HCT116 (cell line): ENCODE results near the gene PCP4. TPM values are rescaled to one million over a fixed set of nuclear protein-coding genes. Genes with fewer than 3 reads are reported as not detected.

Experiments used
- ATAC-seq: fragments of 200-7000 bp; cut with Tn5 transposase; 2 replicates; pipeline ENCODE4 v1.9.1; 2020; ENCODE audit warnings: mild to moderate bottlenecking, moderate library complexity
- BruUV-seq: library from RNA; stranded (reverse); fragments of 400-500 nt; replicated peaks from 2 replicates; lab custom pipeline; 2021; lab: Mats Ljungman, UMichigan
- CTCF ChIA-PET: fragments of 300-600 bp; sonication (Branson Sonifier 250); formaldehyde crosslinking; loops from one replicate; lab custom pipeline; 2021; ENCODE audit warnings: antibody characterized with exemption; lab: Charles Lee
- POLR2A ChIA-PET: fragments of 300-600, 350-600 bp; sonication (Branson Sonifier 250); formaldehyde crosslinking; loops from one replicate; lab custom pipeline; 2021; ENCODE audit warnings: antibody characterized with exemption; lab: Charles Lee
- RAD21 ChIA-PET, 2 experiments: fragments of 300-600 bp; sonication (Branson Sonifier 250); formaldehyde crosslinking; loops; one replicate each; lab custom pipeline; 2023; ENCODE audit warnings: low total read pairs in 2 of 2; ENCODE audit not compliant: uncharacterized antibody in 2 of 2, unreplicated experiment in 2 of 2, low non-redundant PET in 1 of 2; lab: Charles Lee
- DNase-seq: peaks from one replicate; pipeline ENCODE4 v3.0.0-alpha.2; 2010; ENCODE audit warnings: low read depth, low spot score
- H2AFZ ChIP-seq: fragments of 200-600 bp; shearing (Covaris generic), sonication (generic); 2 replicates; pipeline ENCODE4 v1.6.1; 2017; ENCODE audit warnings: low read depth, mixed run types, mixed read lengths, antibody characterized with exemption, low read length; ENCODE audit not compliant: poor library complexity, severe bottlenecking
- H3K27ac ChIP-seq: 2 replicates; pipeline ENCODE4 v1.5.1; 2012; ENCODE audit warnings: low read depth, low read length
- H3K27me3 ChIP-seq: fragments of 200-600 bp; sonication (generic); 2 replicates; pipeline ENCODE4 v1.6.1; 2016; ENCODE audit warnings: mixed run types, low read length, mixed read lengths; ENCODE audit not compliant: insufficient read depth
- H3K36me3 ChIP-seq, 2 experiments: fragments of 200-500 bp in 1 of 2; fragments of 200-600 bp in 1 of 2; sonication (Bioruptor generic) in 1 of 2; sonication (generic) in 1 of 2; 2 replicates each; pipeline versions ENCODE4 v1.5.1 to v1.6.1; 2014 to 2016; ENCODE audit warnings: low read length in 2 of 2, inconsistent platforms in 1 of 2, mixed read lengths in 1 of 2, mixed run types in 1 of 2; ENCODE audit not compliant: insufficient read depth in 2 of 2, control insufficient read depth in 1 of 2
- H3K4me1 ChIP-seq, 2 experiments: fragments of 200-600 bp in 1 of 2; sonication (generic) in 1 of 2; 2 replicates each; pipeline versions ENCODE4 v1.5.1 to v1.6.1; 2012 to 2017; ENCODE audit warnings: low read length in 2 of 2, inconsistent platforms in 1 of 2, mild to moderate bottlenecking in 1 of 2, mixed read lengths in 1 of 2, mixed run types in 1 of 2, moderate library complexity in 1 of 2; ENCODE audit not compliant: insufficient read depth in 2 of 2, control insufficient read depth in 1 of 2
- H3K4me2 ChIP-seq: fragments of 200-600 bp; sonication (generic); 2 replicates; pipeline ENCODE4 v1.6.1; 2017; ENCODE audit warnings: mixed run types, low read length, mixed read lengths
- H3K4me3 ChIP-seq, 2 experiments: fragments of 200-600 bp in 1 of 2; sonication (generic) in 1 of 2; replicated peaks in 1 of 2; 2 replicates each; pipeline ENCODE4 v1.5.1; 2011 to 2016; ENCODE audit warnings: low read length in 2 of 2, control low read depth in 1 of 2, low read depth in 1 of 2, mild to moderate bottlenecking in 1 of 2, mixed read lengths in 1 of 2, mixed run types in 1 of 2
- H3K79me2 ChIP-seq: fragments of 200-600 bp; sonication (generic); 2 replicates; pipeline ENCODE4 v1.6.1; 2017; ENCODE audit warnings: mild to moderate bottlenecking, mixed run types, low read length, moderate library complexity, mixed read lengths; ENCODE audit not compliant: insufficient read depth
- H3K9ac ChIP-seq: fragments of 200-600 bp; sonication (generic); 2 replicates; pipeline ENCODE4 v1.6.1; 2016; ENCODE audit warnings: low read length, mixed read lengths
- H3K9me2 ChIP-seq: fragments of 200-600 bp; sonication (generic), shearing (Covaris generic); 2 replicates; pipeline ENCODE4 v1.6.1; 2017; ENCODE audit warnings: mixed run types, mild to moderate bottlenecking, moderate library complexity; ENCODE audit not compliant: insufficient read depth
- H3K9me3 ChIP-seq, 2 experiments: fragments of 200-500 bp in 1 of 2; fragments of 200-600 bp in 1 of 2; sonication (Bioruptor generic) in 1 of 2; sonication (generic) in 1 of 2; 2 replicates each; pipeline ENCODE4 v1.6.1; 2014 to 2017; ENCODE audit warnings: low read length in 2 of 2, mixed read lengths in 2 of 2, inconsistent platforms in 1 of 2, low read depth in 1 of 2, mild to moderate bottlenecking in 1 of 2, mixed run types in 1 of 2, moderate library complexity in 1 of 2; ENCODE audit not compliant: control insufficient read depth in 1 of 2, insufficient read depth in 1 of 2
- H4K20me1 ChIP-seq: fragments of 200-600 bp; sonication (generic), shearing (Covaris generic); 2 replicates; pipeline ENCODE4 v1.6.1; 2017; ENCODE audit warnings: mixed run types, mild to moderate bottlenecking, moderate library complexity; ENCODE audit not compliant: insufficient read depth
- CEBPB ChIP-seq: IDR thresholded peaks from 2 replicates; pipeline ENCODE4 v1.6.1; 2012; ENCODE audit warnings: low read depth
- EGR1 ChIP-seq: IDR thresholded peaks from 2 replicates; pipeline ENCODE4 v1.6.1; 2012; ENCODE audit warnings: low read depth
- EZH2 ChIP-seq: fragments of 200-600 bp; sonication (generic); IDR thresholded peaks from 2 replicates; pipeline ENCODE4 v1.6.1; 2017; ENCODE audit warnings: antibody characterized with exemption, mixed run types
- JUND ChIP-seq: IDR thresholded peaks from 2 replicates; pipeline ENCODE4 v1.6.1; 2012
- POLR2AphosphoS5 ChIP-seq: IDR thresholded peaks from 2 replicates; pipeline ENCODE4 v1.6.1; 2011; ENCODE audit warnings: mild to moderate bottlenecking, low read depth, low read length, moderate library complexity
- SP1 ChIP-seq: IDR thresholded peaks from 2 replicates; pipeline ENCODE4 v1.6.1; 2012; ENCODE audit warnings: low read depth
- SRF ChIP-seq: IDR thresholded peaks from 2 replicates; pipeline ENCODE4 v1.6.1; 2012; ENCODE audit warnings: low read depth
- ZFX ChIP-seq: fragments of 450-650 bp; IDR thresholded peaks from 2 replicates; pipeline ENCODE4 v1.6.1; 2017
- ZNF274 ChIP-seq: fragments of 200-500 bp; sonication (Bioruptor generic); IDR thresholded peaks from 2 replicates; pipeline ENCODE4 v1.6.1; 2014; ENCODE audit warnings: mild to moderate bottlenecking, low read depth, low read length, inconsistent platforms
- intact Hi-C: fragments of 100-400 bp; cut with micrococcal nuclease; formaldehyde crosslinking; loops from 2 replicates; pipeline ENCODE4 v1.10.0; 2022
- total RNA-seq: library from RNA; stranded (reverse); gene quantifications from one replicate; pipeline ENCODE4 v1.2.1, GENCODE V29; 2021; ENCODE audit not compliant: unreplicated experiment

Gene PCP4
- total RNA-seq, 1 experiment from 2014 or later: not detected

GRCh38 chr21:39923476-39923875 is 56.2 kb downstream of the PCP4 start:
- no peaks in the 10 kb centered on the region for H3K27me3 ChIP-seq
- no peak overlapping the region for H3K27ac ChIP-seq
- H2AFZ ChIP-seq: no peak overlapping the region
- ChIA-PET RAD21 (no interaction called here), CTCF (no interaction called here), POLR2A (no interaction called here)
- no peak overlapping the region for H3K4me3 ChIP-seq
- TF ChIP-seq EZH2 (no peak), SRF (no peak), CEBPB (no peak)
- H3K36me3 ChIP-seq: no peaks in the 10 kb centered on the region
- H4K20me1 ChIP-seq: no peaks in the 10 kb centered on the region
- no peak for DNase-seq
- no peaks in the 10 kb centered on the region for H3K9me2 ChIP-seq
- no peaks in the 10 kb centered on the region for H3K4me1 ChIP-seq
- peaks cover 0 to 6% of the 10 kb centered on the region in 2 experiments; a peak in 2 of 4 replicates for H3K9me3 ChIP-seq
- intact Hi-C loops: no loop called here
- BruUV-seq: no TSS peak
- H3K9ac ChIP-seq: no peak overlapping the region
- no peak for ATAC-seq
- H3K79me2 ChIP-seq: no peaks in the 10 kb centered on the region
- no peak overlapping the region for H3K4me2 ChIP-seq

GRCh38 chr21:39924577-39925308 is 57.5 kb downstream of the PCP4 start:
- no peak for ATAC-seq

More at GRCh38 chr21:39924577-39925308, 57.5 kb downstream of the PCP4 start:
- ChIA-PET CTCF (no interaction called here), RAD21 (no interaction called here)
- H3K79me2 ChIP-seq: no peaks in the 10 kb centered on the region
- no peak for TF ChIP-seq SP1
- TF ChIP-seq ZNF274: no peak
- no peak for TF ChIP-seq EZH2
- TF ChIP-seq ZFX: no peak
- no peak for TF ChIP-seq POLR2AphosphoS5
- no peak for TF ChIP-seq EGR1
- no peak for TF ChIP-seq JUND
- TF ChIP-seq, all 23 proteins: peak for 0
- Histone ChIP-seq H3K4me1 (no peaks in the 10 kb centered on the region), H3K36me3 (no peaks in the 10 kb centered on the region), H3K4me3 (no peak overlapping the region), H2AFZ (no peak overlapping the region), H3K9me2 (no peaks in the 10 kb centered on the region), H3K4me2 (no peak overlapping the region), H3K27me3 (no peaks in the 10 kb centered on the region), H3K27ac (no peak overlapping the region), H3K9me3 (peaks cover 0 to 6% of the 10 kb centered on the region in 2 experiments; a peak in 2 of 4 replicates), H4K20me1 (no peaks in the 10 kb centered on the region), H3K9ac (no peak overlapping the region)
- intact Hi-C loops: no loop called here
- POLR2A ChIA-PET: no interaction called here
- BruUV-seq: no TSS peak
- no peak for DNase-seq
